ENCODE data around the gene TMOD1. TPM values are rescaled to one million over a fixed set of nuclear protein-coding genes. Genes with fewer than 3 reads are reported as not detected.

TMOD1 gene
- total and polyA plus RNA-seq, 9 of the 15 experiments (the other 6 are each of a cell fraction or from before 2014, with no cell fraction given), result 7.1 to 41.2 (median 14.2) TPM

GRCh38 chr9:97507428-97507984 lies 6.0 kb downstream of the TMOD1 start (continued):
- TF ChIP-seq FOSL1 (tag; conservative IDR thresholded peaks at IDR 0.05) (peak; percentile 90), HNRNPLL (IDR thresholded peaks at IDR 0.05; ENCODE audit: low read depth, low read length, poor library complexity, severe bottlenecking) (no peak), NBN (IDR thresholded peaks at IDR 0.05; ENCODE audit: low read depth) (no peak), LCOR (CRISPR knock-in tag; IDR thresholded peaks at IDR 0.05) (no peak), SETDB1 (IDR thresholded peaks at IDR 0.05; ENCODE audit: low read length) (no peak), CHAMP1 (IDR thresholded peaks at IDR 0.05) (no peak), ASH1L (IDR thresholded peaks at IDR 0.05; ENCODE audit: borderline replicate concordance, low read depth, partially characterized antibody) (no peak), BDP1 (IDR thresholded peaks at IDR 0.05; ENCODE audit: insufficient read depth, insufficient read length) (no peak), CBX5 (IDR thresholded peaks at IDR 0.05; ENCODE audit: borderline replicate concordance, low read depth) (no peak), FOS (IDR thresholded peaks at IDR 0.05; ENCODE audit: extremely low read depth, insufficient read length) (peak; percentile 39), ZNF24 (IDR thresholded peaks at IDR 0.05) (peak; percentile 36; the same call in 1 of the 2 replicates), ZNF76 (CRISPR knock-in tag; IDR thresholded peaks at IDR 0.05; ENCODE audit: borderline replicate concordance) (no peak), FOXK2 (conservative IDR thresholded peaks at IDR 0.05 in 1 of 2, IDR thresholded peaks at IDR 0.05 in 1 of 2; ENCODE audit: low read depth in 2 of 2) (no peak), JUND (IDR thresholded peaks at IDR 0.05; ENCODE audit: borderline replicate concordance, low read depth, low read length) (peak; percentile 94), JUND (tag; IDR thresholded peaks at IDR 0.05; ENCODE audit: borderline replicate concordance, low read depth, low read length) (peak; percentile 90), VEZF1 (CRISPR knock-in tag; IDR thresholded peaks at IDR 0.05) (peak; percentile 94), BCOR (IDR thresholded peaks at IDR 0.05) (no peak), ZNF121 (CRISPR knock-in tag; conservative IDR thresholded peaks at IDR 0.05) (no peak), HMGN3 (IDR thresholded peaks at IDR 0.05; ENCODE audit: borderline replicate concordance, extremely low read depth, insufficient read length, low read depth, low read length) (no peak)
- TF ChIP-seq, protein P1, sequence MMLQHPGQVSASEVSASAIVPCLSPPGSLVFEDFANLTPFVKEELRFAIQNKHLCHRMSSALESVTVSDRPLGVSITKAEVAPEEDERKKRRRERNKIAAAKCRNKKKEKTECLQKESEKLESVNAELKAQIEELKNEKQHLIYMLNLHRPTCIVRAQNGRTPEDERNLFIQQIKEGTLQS (IDR thresholded peaks at IDR 0.05), result peak; percentile 85
- TF ChIP-seq, protein P1 (CRISPR knock-in tag; conservative IDR thresholded peaks at IDR 0.05), result no peak
- TF ChIP-seq, protein P2, sequence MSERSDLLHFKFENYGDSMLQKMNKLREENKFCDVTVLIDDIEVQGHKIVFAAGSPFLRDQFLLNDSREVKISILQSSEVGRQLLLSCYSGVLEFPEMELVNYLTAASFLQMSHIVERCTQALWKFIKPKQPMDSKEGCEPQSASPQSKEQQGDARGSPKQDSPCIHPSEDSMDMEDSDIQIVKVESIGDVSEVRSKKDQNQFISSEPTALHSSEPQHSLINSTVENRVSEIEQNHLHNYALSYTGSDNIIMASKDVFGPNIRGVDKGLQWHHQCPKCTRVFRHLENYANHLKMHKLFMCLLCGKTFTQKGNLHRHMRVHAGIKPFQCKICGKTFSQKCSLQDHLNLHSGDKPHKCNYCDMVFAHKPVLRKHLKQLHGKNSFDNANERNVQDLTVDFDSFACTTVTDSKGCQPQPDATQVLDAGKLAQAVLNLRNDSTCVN (CRISPR knock-in tag; IDR thresholded peaks at IDR 0.05), result no peak
- TF ChIP-seq, protein P3, sequence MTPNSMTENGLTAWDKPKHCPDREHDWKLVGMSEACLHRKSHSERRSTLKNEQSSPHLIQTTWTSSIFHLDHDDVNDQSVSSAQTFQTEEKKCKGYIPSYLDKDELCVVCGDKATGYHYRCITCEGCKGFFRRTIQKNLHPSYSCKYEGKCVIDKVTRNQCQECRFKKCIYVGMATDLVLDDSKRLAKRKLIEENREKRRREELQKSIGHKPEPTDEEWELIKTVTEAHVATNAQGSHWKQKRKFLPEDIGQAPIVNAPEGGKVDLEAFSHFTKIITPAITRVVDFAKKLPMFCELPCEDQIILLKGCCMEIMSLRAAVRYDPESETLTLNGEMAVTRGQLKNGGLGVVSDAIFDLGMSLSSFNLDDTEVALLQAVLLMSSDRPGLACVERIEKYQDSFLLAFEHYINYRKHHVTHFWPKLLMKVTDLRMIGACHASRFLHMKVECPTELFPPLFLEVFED (CRISPR knock-in tag; conservative IDR thresholded peaks at IDR 0.05), result no peak

All from K562 (cell line).